Suprapubic skin (tissue), 4 donors: ENCODE measurements around the gene C19orf81. TPM values are rescaled to one million over a fixed set of nuclear protein-coding genes. Genes with fewer than 3 reads are reported as not detected.

ENCODE experiments used
- DNase-seq, 2 donors: peaks; one replicate each; pipeline ENCODE4 v3.0.0-alpha.2; 2019; ENCODE audit warnings: low spot score in 2 of 2
- H3K27ac ChIP-seq: fragments of 200-600 bp; sonication (generic); one replicate; pipeline ENCODE4 v1.5.1; 2019
- H3K27me3 ChIP-seq: fragments of 200-600 bp; sonication (generic); one replicate; pipeline ENCODE4 v1.5.1; 2019
- H3K36me3 ChIP-seq: fragments of 200-600 bp; sonication (generic); one replicate; pipeline ENCODE4 v1.5.1; 2019
- H3K4me1 ChIP-seq: fragments of 200-600 bp; sonication (generic); one replicate; pipeline ENCODE4 v1.5.1; 2019
- H3K4me3 ChIP-seq: fragments of 200-600 bp; sonication (generic); one replicate; pipeline ENCODE4 v1.5.1; 2019; ENCODE audit warnings: mild to moderate bottlenecking
- H3K9me3 ChIP-seq: fragments of 200-600 bp; sonication (generic); one replicate; pipeline ENCODE4 v1.5.1; 2019
- CTCF ChIP-seq, 2 donors: fragments of 200-600 bp in 1 of 2; fragments of 450-650 bp in 1 of 2; sonication (generic) in 1 of 2; IDR thresholded peaks; one replicate each; pipeline ENCODE4 v1.5.1; 2016 to 2019; ENCODE audit warnings: antibody characterized with exemption in 2 of 2, mild to moderate bottlenecking in 1 of 2, moderate library complexity in 1 of 2
- EP300 ChIP-seq: sonication (generic); formaldehyde crosslinking; IDR thresholded peaks from one replicate; pipeline ENCODE4 v1.6.1; 2017; ENCODE audit warnings: antibody characterized with exemption
- POLR2A ChIP-seq, 2 donors: fragments of 450-650 bp; IDR thresholded peaks; one replicate each; pipeline ENCODE4 v1.6.1; 2017; ENCODE audit warnings: antibody characterized with exemption in 2 of 2, mild to moderate bottlenecking in 2 of 2, moderate library complexity in 2 of 2
- POLR2AphosphoS5 ChIP-seq, 3 donors: sonication (generic); formaldehyde crosslinking; IDR thresholded peaks; one replicate each; pipeline ENCODE4 v1.6.1; 2017; ENCODE audit warnings: antibody characterized with exemption in 3 of 3
- whole genome bisulfite sequencing: methylation state at CpG from one replicate; pipeline ENCODE4 v1.1.5; 2018; 5-methylcytosine and 5-hydroxymethylcytosine counted together
- total RNA-seq, 4 donors: library from RNA; depleted of rRNA; stranded (reverse); fragments of >200 nt; gene quantifications; one replicate each; pipeline ENCODE4 v1.1.0, GENCODE V29; 2016

Gene C19orf81
- total RNA-seq, 4 donors from 2014 or later = 19.8 TPM; not detected in 3

- Histone ChIP-seq H3K27me3 (peaks cover 71% of the 10 kb centered on the region), H3K4me1 (peaks cover 7% of the 10 kb centered on the region), H3K4me3 (no peak overlapping the region), H3K9me3 (peaks cover 4% of the 10 kb centered on the region), H3K36me3 (no peaks in the 10 kb centered on the region), H3K27ac (no peak overlapping the region)
- no peak for TF ChIP-seq POLR2AphosphoS5 (IDR thresholded peaks at IDR 0.05)
- TF ChIP-seq EP300 = no peak
- TF ChIP-seq POLR2A (IDR thresholded peaks at IDR 0.05) = no peak
- no peak for DNase-seq
- WGBS = 51% methylated on average over 10 of the region's 10 CpGs
Measured at GRCh38 chr19:50638600-50638999, 10.6 kb upstream of the C19orf81 start.

- peaks cover 74% of the 10 kb centered on the region for H3K27me3 ChIP-seq
- peaks cover 7% of the 10 kb centered on the region for H3K4me1 ChIP-seq
- H3K36me3 ChIP-seq = no peaks in the 10 kb centered on the region
- TF ChIP-seq POLR2A (IDR thresholded peaks at IDR 0.05) (no peak), EP300 (no peak), POLR2AphosphoS5 (IDR thresholded peaks at IDR 0.05) (no peak), CTCF (IDR thresholded peaks at IDR 0.05) (no peak)
- 7% methylated on average over 38 of the region's 76 CpGs for WGBS
- H3K4me3 ChIP-seq = peak within 1 kb of the TSS; percentile 53
- peaks cover 4% of the 10 kb centered on the region for H3K9me3 ChIP-seq
- DNase-seq = no peak
- H3K27ac ChIP-seq = no peak within 1 kb of the TSS
Measured at GRCh38 chr19:50639121-50640112, 9.8 kb upstream of the C19orf81 start, which contains the start of gene SYT3. Gene SYT3 (minus strand): TSS chr19:50639881. CDS start chr19:50637411, 2,470 bp downstream.

- H3K9me3 ChIP-seq = no peaks in the 10 kb centered on the region
- peaks cover 7% of the 10 kb centered on the region for H3K4me1 ChIP-seq
- no peak for DNase-seq
- TF ChIP-seq EP300 (no peak), POLR2A (IDR thresholded peaks at IDR 0.05) (no peak), CTCF (IDR thresholded peaks at IDR 0.05) (no peak), POLR2AphosphoS5 (IDR thresholded peaks at IDR 0.05) (no peak)
- no peaks in the 10 kb centered on the region for H3K36me3 ChIP-seq
- 47% methylated on average over 2 of the region's 2 CpGs for WGBS
- H3K27ac ChIP-seq = no peak overlapping the region
- H3K27me3 ChIP-seq = peaks cover 79% of the 10 kb centered on the region
- H3K4me3 ChIP-seq = no peak overlapping the region
Measured at GRCh38 chr19:50640368-50640767, 8.9 kb upstream of the C19orf81 start.

- no peak for DNase-seq
- H3K36me3 ChIP-seq = no peaks in the 10 kb centered on the region
- peaks cover 81% of the 10 kb centered on the region for H3K27me3 ChIP-seq
- no peaks in the 10 kb centered on the region for H3K9me3 ChIP-seq
- H3K4me1 ChIP-seq = peaks cover 1% of the 10 kb centered on the region
- TF ChIP-seq POLR2A (IDR thresholded peaks at IDR 0.05) (no peak), CTCF (IDR thresholded peaks at IDR 0.05) (no peak), EP300 (no peak), POLR2AphosphoS5 (IDR thresholded peaks at IDR 0.05) (no peak)
- WGBS = 55% methylated on average over 1 of the region's 1 CpG
- H3K4me3 ChIP-seq = no peak overlapping the region
- no peak overlapping the region for H3K27ac ChIP-seq
Measured at GRCh38 chr19:50644315-50644915, 4.8 kb upstream of the C19orf81 start.

- H3K9me3 ChIP-seq = no peaks in the 10 kb centered on the region
- no peaks in the 10 kb centered on the region for H3K36me3 ChIP-seq
- H3K27ac ChIP-seq = no peak overlapping the region
- no peak overlapping the region for H3K4me3 ChIP-seq
- no peak for TF ChIP-seq EP300
- no peak for TF ChIP-seq POLR2AphosphoS5 (IDR thresholded peaks at IDR 0.05)
- TF ChIP-seq CTCF (IDR thresholded peaks at IDR 0.05) = no peak
- no peak for TF ChIP-seq POLR2A (IDR thresholded peaks at IDR 0.05)
- peaks cover 76% of the 10 kb centered on the region for H3K27me3 ChIP-seq
- H3K4me1 ChIP-seq = no peaks in the 10 kb centered on the region
- WGBS = 80% methylated on average over 6 of the region's 6 CpGs
- DNase-seq = no peak
Measured at GRCh38 chr19:50645107-50645506, 4.1 kb upstream of the C19orf81 start.
